ENCODE measurements around the gene RELT.

Gene RELT

GRCh38 chr11:73384125-73384441 is 7.9 kb downstream of the RELT start:
- Histone ChIP-seq H3F3A (ENCODE audit: insufficient read depth, low read length) (no peaks in the 10 kb centered on the region), H3K9ac (ENCODE audit: low read length) (no peak overlapping the region), H3K27me3 (replicated peaks; ENCODE audit: insufficient read depth, low read length) (no peaks in the 10 kb centered on the region), H3K36me3 (replicated peaks; ENCODE audit: insufficient read depth, low read length) (no peaks in the 10 kb centered on the region), H3K9me2 (replicated peaks; ENCODE audit: insufficient read depth, low read length) (no peaks in the 10 kb centered on the region), H3K9me3 (replicated peaks; ENCODE audit: insufficient read depth, low read length) (no peaks in the 10 kb centered on the region), H3K4me2 (ENCODE audit: low read depth, low read length) (no peak overlapping the region), H2AFZ (ENCODE audit: low read length) (no peak overlapping the region), H3K4me1 (ENCODE audit: low read length) (peaks cover 25% of the 10 kb centered on the region), H3K4me3 (ENCODE audit: low read length) (no peak overlapping the region), H3K27ac (ENCODE audit: low read length) (no peak overlapping the region), H4K20me1 (ENCODE audit: insufficient read depth, low read length) (peaks cover 6% of the 10 kb centered on the region; the same call in 1 of the 2 replicates), H3K79me2 (ENCODE audit: low read length) (peaks cover 93% of the 10 kb centered on the region)
- DNase-seq = no peak
- TF ChIP-seq EZH2 (optimal IDR thresholded peaks at IDR 0.05; ENCODE audit: low read depth, low read length) (no peak), EZH2phosphoT487 (IDR thresholded peaks at IDR 0.05; ENCODE audit: low read length) (no peak), CTCF (IDR thresholded peaks at IDR 0.05; ENCODE audit: low read length) (no peak)

GRCh38 chr11:73384531-73384871 is 8.3 kb downstream of the RELT start:
- Histone ChIP-seq H3K9me3 (replicated peaks; ENCODE audit: insufficient read depth, low read length) (no peaks in the 10 kb centered on the region), H3K79me2 (ENCODE audit: low read length) (peaks cover 89% of the 10 kb centered on the region), H3K4me1 (ENCODE audit: low read length) (peaks cover 25% of the 10 kb centered on the region), H3F3A (ENCODE audit: insufficient read depth, low read length) (no peaks in the 10 kb centered on the region), H2AFZ (ENCODE audit: low read length) (no peak overlapping the region), H3K4me3 (ENCODE audit: low read length) (no peak overlapping the region), H3K36me3 (replicated peaks; ENCODE audit: insufficient read depth, low read length) (no peaks in the 10 kb centered on the region), H3K4me2 (ENCODE audit: low read depth, low read length) (no peak overlapping the region), H3K27me3 (replicated peaks; ENCODE audit: insufficient read depth, low read length) (no peaks in the 10 kb centered on the region), H3K9me2 (replicated peaks; ENCODE audit: insufficient read depth, low read length) (no peaks in the 10 kb centered on the region), H4K20me1 (ENCODE audit: insufficient read depth, low read length) (peaks cover 6% of the 10 kb centered on the region; the same call in 1 of the 2 replicates), H3K27ac (ENCODE audit: low read length) (no peak overlapping the region), H3K9ac (ENCODE audit: low read length) (no peak overlapping the region)
- no peak for DNase-seq
- no peak for TF ChIP-seq EZH2 (optimal IDR thresholded peaks at IDR 0.05; ENCODE audit: low read depth, low read length)
- TF ChIP-seq EZH2phosphoT487 (IDR thresholded peaks at IDR 0.05; ENCODE audit: low read length) = no peak
- no peak for TF ChIP-seq CTCF (IDR thresholded peaks at IDR 0.05; ENCODE audit: low read length)

- Histone ChIP-seq H3K9ac (ENCODE audit: low read length) (no peak overlapping the region), H3K4me2 (ENCODE audit: low read depth, low read length) (no peak overlapping the region), H3K27me3 (replicated peaks; ENCODE audit: insufficient read depth, low read length) (no peaks in the 10 kb centered on the region), H3F3A (ENCODE audit: insufficient read depth, low read length) (no peaks in the 10 kb centered on the region), H2AFZ (ENCODE audit: low read length) (no peak overlapping the region), H3K36me3 (replicated peaks; ENCODE audit: insufficient read depth, low read length) (no peaks in the 10 kb centered on the region), H3K4me1 (ENCODE audit: low read length) (peaks cover 25% of the 10 kb centered on the region), H3K9me3 (replicated peaks; ENCODE audit: insufficient read depth, low read length) (no peaks in the 10 kb centered on the region), H3K79me2 (ENCODE audit: low read length) (peaks cover 87% of the 10 kb centered on the region), H3K9me2 (replicated peaks; ENCODE audit: insufficient read depth, low read length) (no peaks in the 10 kb centered on the region), H3K4me3 (ENCODE audit: low read length) (no peak overlapping the region), H4K20me1 (ENCODE audit: insufficient read depth, low read length) (peaks cover 3% of the 10 kb centered on the region; the same call in 1 of the 2 replicates), H3K27ac (ENCODE audit: low read length) (no peak overlapping the region)
- no peak for TF ChIP-seq CTCF (IDR thresholded peaks at IDR 0.05; ENCODE audit: low read length)
- TF ChIP-seq EZH2phosphoT487 (IDR thresholded peaks at IDR 0.05; ENCODE audit: low read length) = no peak
- TF ChIP-seq EZH2 (optimal IDR thresholded peaks at IDR 0.05; ENCODE audit: low read depth, low read length) = no peak
- DNase-seq = no peak
Observed at GRCh38 chr11:73384872-73385689, 8.9 kb downstream of the RELT start.

Measured in MM.1S (cell line).